Stimulated activated memory B cell treated with anti-CD40 and anti-IgM and Interleukin-4, amounts not matched to agents 10 μg/mL and 1 μg/mL and 100 μg/mL, for 72 hours (primary cell): ENCODE results near the gene GCLM.

ENCODE experiments used
- ATAC-seq: fragments of 150-1000 bp; cut with Tn5 transposase; 2 replicates; pipeline ENCODE4 v1.10.0; 2021
- H3K27ac Mint-ChIP-seq: one replicate; pipeline ENCODE4 v1.8.0; 2022; ENCODE audit warnings: mild to moderate bottlenecking, mixed read lengths
- H3K27me3 Mint-ChIP-seq: one replicate; pipeline ENCODE4 v1.8.0; 2022; ENCODE audit warnings: mixed read lengths
- H3K36me3 Mint-ChIP-seq: one replicate; pipeline ENCODE4 v1.8.0; 2022; ENCODE audit warnings: mixed read lengths
- H3K4me1 Mint-ChIP-seq: one replicate; pipeline ENCODE4 v1.8.0; 2022; ENCODE audit warnings: mixed read lengths
- H3K4me3 Mint-ChIP-seq: one replicate; pipeline ENCODE4 v1.8.0; 2022; ENCODE audit warnings: mild to moderate bottlenecking, moderate library complexity, mixed read lengths
- H3K9me3 Mint-ChIP-seq: one replicate; pipeline ENCODE4 v1.8.0; 2022; ENCODE audit warnings: mixed read lengths

GCLM gene

DNA sequence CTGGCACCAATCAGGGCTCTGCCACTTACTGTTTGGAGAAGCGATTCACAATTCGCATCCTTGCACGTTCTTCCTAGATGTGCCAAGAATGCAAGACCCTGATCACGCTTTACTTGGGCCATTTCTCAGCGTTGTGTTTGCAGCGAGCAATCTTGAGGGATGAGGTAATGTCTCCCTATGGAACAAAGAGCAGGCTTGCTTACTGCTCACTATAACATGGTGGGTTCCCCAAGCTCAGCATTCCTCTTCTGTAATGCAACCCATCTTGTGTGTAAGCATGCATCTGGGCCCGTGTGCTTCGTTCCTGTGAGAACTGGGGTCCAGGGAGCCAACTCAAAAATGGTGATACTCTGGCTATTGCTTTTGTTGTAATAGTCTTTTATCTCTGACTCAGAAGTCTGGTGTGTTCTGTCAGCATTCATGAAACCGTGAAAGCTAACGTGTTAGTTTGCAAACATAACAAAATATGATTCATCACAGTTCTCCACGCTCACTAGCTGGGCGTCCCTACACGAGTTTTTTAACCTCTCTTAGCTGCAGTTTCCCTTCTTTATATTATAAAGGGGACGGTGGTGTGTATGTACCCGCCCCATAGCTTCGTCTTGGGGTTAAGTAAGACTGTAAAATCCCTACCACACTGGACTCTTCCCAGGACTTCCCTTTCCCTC, 63.6 kb downstream of the GCLM start:
- H3K4me3 Mint-ChIP-seq: peak overlapping the region; percentile 95

DNA sequence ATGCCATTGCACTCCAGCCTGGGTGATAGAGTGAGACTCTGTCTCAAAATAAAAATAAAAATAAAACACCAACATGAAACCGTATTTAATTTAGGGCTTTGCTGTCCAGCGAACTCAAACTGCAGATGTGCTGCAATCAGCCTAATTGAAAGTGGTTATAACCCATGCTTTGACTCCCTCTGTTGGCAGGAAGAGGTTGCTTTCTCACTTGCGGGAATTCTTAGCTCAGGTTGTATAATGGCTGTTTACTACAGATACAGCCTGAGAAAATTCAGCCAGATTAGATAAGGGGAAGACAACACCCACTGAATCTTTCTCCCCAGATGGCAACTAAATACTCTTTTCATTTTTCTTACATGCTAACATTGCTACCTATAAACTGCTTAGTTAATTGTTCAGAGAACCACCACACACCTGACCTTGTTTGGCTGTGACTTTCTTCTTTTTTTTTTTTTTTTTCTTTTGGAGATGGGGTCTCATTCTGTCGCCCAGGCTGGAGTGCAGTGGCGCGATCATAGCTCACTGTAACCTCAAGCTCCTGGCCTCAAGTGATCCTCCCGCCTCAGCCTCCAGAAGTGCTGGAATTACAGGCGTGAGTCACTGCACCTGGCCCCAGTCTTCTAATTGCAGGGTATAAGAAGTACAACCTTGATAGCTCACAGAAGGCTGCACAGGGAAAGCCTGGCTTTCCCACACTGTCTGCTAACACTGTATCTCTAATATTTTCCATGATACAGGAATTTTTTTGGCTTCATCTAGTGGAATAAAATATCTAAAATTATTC, 64.8 kb downstream of the GCLM start:
- Mint-ChIP-seq H3K9me3 (no peaks in the 10 kb centered on the region), H3K36me3 (peaks cover 10% of the 10 kb centered on the region), H3K27me3 (no peaks in the 10 kb centered on the region), H3K27ac (peak overlapping the region; percentile 22), H3K4me1 (peaks cover 28% of the 10 kb centered on the region), H3K4me3 (no peak overlapping the region)
- ATAC-seq: no peak

More for the DNA sequence above, 63.6 kb downstream of the GCLM start:
- Mint-ChIP-seq H3K4me1 (peaks cover 28% of the 10 kb centered on the region), H3K27me3 (no peaks in the 10 kb centered on the region), H3K27ac (peak overlapping the region; percentile 93), H3K36me3 (peaks cover 10% of the 10 kb centered on the region), H3K9me3 (peaks cover 4% of the 10 kb centered on the region)
- ATAC-seq: peak; percentile 17

DNA sequence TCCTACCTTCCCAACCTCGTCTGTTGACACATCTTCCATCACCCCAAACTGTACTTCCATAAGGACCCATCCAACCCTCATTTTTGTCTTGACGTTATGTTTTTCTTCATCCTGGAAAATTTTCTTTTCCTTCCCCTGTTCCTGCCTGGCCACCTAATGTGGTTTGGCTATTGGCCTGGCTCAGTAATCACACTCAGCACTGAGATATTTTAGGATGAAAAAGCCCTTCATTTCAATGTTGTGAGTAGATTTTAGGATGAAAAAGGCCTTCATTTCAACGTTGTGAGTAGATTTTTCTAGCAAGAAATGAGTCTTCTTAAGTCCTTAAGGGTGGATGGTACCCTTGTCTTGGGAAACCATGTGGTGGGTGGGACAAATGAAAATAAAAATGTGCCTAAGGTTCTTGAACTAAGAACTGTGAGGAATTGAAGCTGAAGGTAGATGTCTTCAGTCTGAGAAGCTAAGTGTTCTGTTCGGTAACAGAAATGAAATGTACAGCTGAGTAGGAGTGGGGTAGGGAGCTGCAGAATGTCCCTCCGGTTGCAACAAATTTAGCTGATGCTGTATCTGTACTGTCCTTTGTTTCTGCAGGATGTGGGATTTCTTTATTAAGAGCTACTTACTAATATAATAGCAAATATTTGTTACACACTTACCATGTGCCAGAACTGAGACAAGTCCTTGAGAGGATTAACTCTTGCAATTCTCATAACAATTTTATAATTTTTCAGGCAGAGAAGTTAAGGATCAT, 66.3 kb downstream of the GCLM start:
- Mint-ChIP-seq H3K27ac (no peak overlapping the region), H3K9me3 (no peaks in the 10 kb centered on the region), H3K4me3 (no peak overlapping the region), H3K4me1 (peaks cover 24% of the 10 kb centered on the region), H3K27me3 (no peaks in the 10 kb centered on the region), H3K36me3 (peaks cover 10% of the 10 kb centered on the region)
- no peak for ATAC-seq

DNA sequence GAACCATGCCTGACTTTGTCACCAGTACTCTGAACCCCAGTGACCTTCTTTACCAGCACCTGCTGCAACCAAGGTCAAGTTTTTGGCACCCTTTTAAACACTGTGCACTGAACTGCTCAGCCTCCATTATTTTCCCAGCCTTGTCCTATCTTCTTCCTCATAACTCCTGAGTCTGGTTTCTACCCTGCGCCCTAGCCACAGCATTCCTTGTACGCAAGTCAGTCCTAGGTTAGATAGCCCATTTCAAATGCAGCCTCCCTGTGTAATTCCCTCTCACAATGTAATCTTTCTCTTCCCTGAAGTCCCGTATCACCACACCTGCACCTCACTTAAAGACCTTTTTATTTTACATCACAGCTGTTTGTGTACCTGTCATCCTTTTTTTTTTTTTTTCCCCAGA, 67.5 kb downstream of the GCLM start:
- H3K36me3 Mint-ChIP-seq: peaks cover 5% of the 10 kb centered on the region
- H3K9me3 Mint-ChIP-seq: no peaks in the 10 kb centered on the region
- ATAC-seq: no peak
- peaks cover 16% of the 10 kb centered on the region for H3K4me1 Mint-ChIP-seq
- H3K4me3 Mint-ChIP-seq: no peak overlapping the region
- no peak overlapping the region for H3K27ac Mint-ChIP-seq
- no peaks in the 10 kb centered on the region for H3K27me3 Mint-ChIP-seq

DNA sequence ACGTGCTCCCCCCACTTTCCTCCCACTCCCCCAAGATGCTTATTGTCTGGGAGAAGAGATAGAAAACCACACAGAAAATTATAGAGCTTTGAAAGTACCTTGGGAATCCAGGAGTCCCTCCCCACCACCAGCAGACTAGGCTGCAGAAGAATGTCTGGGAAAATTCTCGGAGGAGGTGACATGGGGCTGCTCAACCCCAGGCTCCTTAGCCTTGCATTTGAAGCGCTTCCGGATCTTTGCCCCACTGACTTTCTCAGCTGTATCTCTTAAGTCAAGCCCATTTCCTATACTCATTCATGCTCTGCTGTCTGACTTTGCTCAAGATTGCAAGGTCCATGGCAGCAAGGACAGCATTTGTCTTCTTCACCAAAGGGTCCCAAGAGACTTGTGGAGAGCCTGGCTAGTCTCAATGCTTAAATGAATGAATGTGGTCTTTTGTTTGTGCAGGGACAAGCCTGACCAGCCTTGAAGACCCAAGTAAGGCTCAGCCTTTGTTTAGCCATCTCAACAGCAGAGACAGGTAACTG, 68.2 kb downstream of the GCLM start:
- Mint-ChIP-seq H3K27ac (no peak overlapping the region), H3K36me3 (peaks cover 5% of the 10 kb centered on the region), H3K27me3 (no peaks in the 10 kb centered on the region), H3K9me3 (no peaks in the 10 kb centered on the region), H3K4me3 (no peak overlapping the region), H3K4me1 (peaks cover 14% of the 10 kb centered on the region)
- ATAC-seq: no peak

DNA sequence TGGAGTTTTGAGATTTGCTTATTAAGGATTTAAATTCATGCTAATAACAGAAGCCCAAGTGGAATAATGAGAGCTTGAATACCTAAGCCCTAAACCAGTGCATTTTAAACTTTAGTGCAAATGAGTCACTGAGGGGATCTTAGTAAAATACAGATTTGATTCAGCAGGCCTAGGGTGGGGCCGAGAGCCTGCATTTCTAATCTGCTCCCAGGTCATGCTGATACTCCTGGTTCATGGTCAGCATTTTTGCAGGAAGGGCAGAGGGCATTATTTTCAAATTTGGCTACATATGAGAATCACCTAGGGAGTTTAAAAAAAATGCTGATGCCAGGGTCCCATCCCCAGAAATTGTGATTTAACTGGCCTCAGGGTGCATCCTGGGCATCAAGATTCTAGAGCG, 69.5 kb downstream of the GCLM start:
- H3K4me1 Mint-ChIP-seq: peaks cover 6% of the 10 kb centered on the region
- no peak overlapping the region for H3K27ac Mint-ChIP-seq
- peaks cover 5% of the 10 kb centered on the region for H3K9me3 Mint-ChIP-seq
- no peak overlapping the region for H3K4me3 Mint-ChIP-seq
- no peak for ATAC-seq
- peaks cover 12% of the 10 kb centered on the region for H3K36me3 Mint-ChIP-seq
- H3K27me3 Mint-ChIP-seq: no peaks in the 10 kb centered on the region

DNA sequence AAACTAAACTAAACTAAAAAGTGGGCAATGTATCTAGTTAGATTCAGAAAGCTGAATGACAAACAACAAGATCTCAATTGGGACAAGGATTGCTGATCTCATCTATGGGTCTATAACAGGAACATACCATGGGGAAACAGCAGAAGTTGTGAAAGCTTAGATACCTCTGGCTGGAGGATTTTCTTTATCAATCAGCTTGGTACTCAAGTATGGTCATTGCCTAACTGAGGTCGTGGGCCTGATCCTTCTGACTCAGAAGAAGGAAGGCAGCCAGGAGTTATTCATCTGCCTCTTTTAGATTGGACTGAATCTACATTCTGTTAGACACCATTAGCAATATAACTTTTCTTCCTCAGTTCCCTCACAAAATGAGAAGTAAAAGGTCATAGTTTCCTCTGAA, 69.9 kb downstream of the GCLM start:
- Mint-ChIP-seq H3K27me3 (no peaks in the 10 kb centered on the region), H3K27ac (no peak overlapping the region), H3K4me1 (peaks cover 2% of the 10 kb centered on the region), H3K9me3 (peaks cover 9% of the 10 kb centered on the region), H3K4me3 (no peak overlapping the region), H3K36me3 (peaks cover 16% of the 10 kb centered on the region)
- no peak for ATAC-seq

DNA sequence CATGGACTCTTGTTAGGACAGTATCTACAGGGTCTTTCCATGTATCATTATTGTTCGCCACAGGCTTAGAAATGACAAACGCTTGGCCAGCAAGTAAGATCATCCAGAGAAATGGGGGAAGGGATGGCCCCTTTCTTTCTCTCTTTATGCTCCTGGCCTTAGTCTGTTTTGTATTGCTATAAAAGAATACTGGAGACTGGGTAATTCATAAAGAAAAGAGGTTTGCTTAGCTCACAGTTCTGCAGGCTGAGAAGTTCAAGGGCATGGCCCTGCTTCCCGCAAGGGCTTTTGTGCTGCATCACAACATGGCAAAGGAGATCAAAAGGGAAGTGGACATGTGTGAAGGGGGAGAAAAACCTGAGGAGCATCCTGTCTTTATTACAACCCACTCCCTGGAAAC, 71.3 kb downstream of the GCLM start:
- no peak overlapping the region for H3K4me3 Mint-ChIP-seq
- no peak overlapping the region for H3K27ac Mint-ChIP-seq
- H3K36me3 Mint-ChIP-seq: peaks cover 22% of the 10 kb centered on the region
- ATAC-seq: no peak
- no peaks in the 10 kb centered on the region for H3K27me3 Mint-ChIP-seq
- no peaks in the 10 kb centered on the region for H3K4me1 Mint-ChIP-seq
- peaks cover 14% of the 10 kb centered on the region for H3K9me3 Mint-ChIP-seq
